SK-N-SH treated with all-trans-retinoic acid at 6 μM for 48 hours (cell line): ENCODE measurements around the gene SCRN1.

Experiments used
- ATAC-seq: fragments of 200-7000 bp; cut with Tn5 transposase; 3 replicates; pipeline ENCODE4 v1.9.1; 2020; ENCODE audit warnings: mild to moderate bottlenecking, moderate library complexity
- ARNTL ChIP-seq: fragments of 450-650 bp; formaldehyde crosslinking; IDR thresholded peaks from 2 replicates; pipeline ENCODE4 v1.5.0; 2020; ENCODE audit warnings: low read depth, mild to moderate bottlenecking, moderate library complexity, borderline replicate concordance
- BACH2 ChIP-seq: fragments of 250-450 bp; sonication (Bioruptor Pico); IDR thresholded peaks from 2 replicates; pipeline ENCODE4 v1.9.0; 2021; ENCODE audit warnings: mild to moderate bottlenecking, borderline replicate concordance
- CREB5 ChIP-seq: fragments of 250-450 bp; sonication (Bioruptor Pico); IDR thresholded peaks from 2 replicates; pipeline ENCODE4 v1.5.1; 2020; ENCODE audit warnings: low read depth, mild to moderate bottlenecking, moderate library complexity
- CSDC2 ChIP-seq: fragments of 250-450 bp; sonication (Bioruptor Pico); IDR thresholded peaks from 2 replicates; pipeline ENCODE4 v1.5.0; 2020; ENCODE audit warnings: mild to moderate bottlenecking, moderate library complexity
- ESRRG ChIP-seq: fragments of 250-450 bp; sonication (Bioruptor Pico); IDR thresholded peaks from 2 replicates; pipeline ENCODE4 v1.6.1; 2021; ENCODE audit warnings: mild to moderate bottlenecking
- OSR1 ChIP-seq: fragments of 250-450 bp; sonication (Bioruptor Pico); IDR thresholded peaks from 2 replicates; pipeline ENCODE4 v1.8.0; 2022; ENCODE audit warnings: moderate library complexity, mild to moderate bottlenecking, inconsistent platforms
- PATZ1 ChIP-seq: fragments of 250-450 bp; sonication (Bioruptor Pico); IDR thresholded peaks from 2 replicates; pipeline ENCODE4 v1.8.0; 2020; ENCODE audit warnings: mild to moderate bottlenecking, moderate library complexity, borderline replicate concordance
- PPARA ChIP-seq: fragments of 250-450 bp; sonication (Bioruptor Pico); IDR thresholded peaks from 2 replicates; pipeline ENCODE4 v1.5.0; 2020; ENCODE audit warnings: mild to moderate bottlenecking, borderline replicate concordance
- RARB ChIP-seq: fragments of 250-450 bp; sonication (Bioruptor Pico); IDR thresholded peaks from 2 replicates; pipeline ENCODE4 v1.8.0; 2021; ENCODE audit warnings: mild to moderate bottlenecking, moderate library complexity
- SNAI2 ChIP-seq: fragments of 250-450 bp; sonication (Bioruptor Pico); IDR thresholded peaks from 2 replicates; pipeline ENCODE4 v1.5.0; 2020; ENCODE audit warnings: mild to moderate bottlenecking, moderate library complexity
- TCF4 ChIP-seq: fragments of 250-450 bp; sonication (Bioruptor Pico); IDR thresholded peaks from 2 replicates; pipeline ENCODE4 v1.8.0; 2021; ENCODE audit warnings: mild to moderate bottlenecking, moderate library complexity, borderline replicate concordance
- TOX ChIP-seq: fragments of 250-450 bp; sonication (Bioruptor Pico); IDR thresholded peaks from 2 replicates; pipeline ENCODE4 v1.8.0; 2021; ENCODE audit warnings: mild to moderate bottlenecking, moderate library complexity, borderline replicate concordance
- ZC3H10 ChIP-seq: fragments of 250-450 bp; sonication (Bioruptor Pico); IDR thresholded peaks from 2 replicates; pipeline ENCODE4 v1.5.1; 2021; ENCODE audit warnings: mild to moderate bottlenecking, moderate library complexity
- ZFP3 ChIP-seq: fragments of 250-450 bp; sonication (Bioruptor Pico); IDR thresholded peaks from 2 replicates; pipeline ENCODE4 v1.5.0; 2020; ENCODE audit warnings: mild to moderate bottlenecking, moderate library complexity
- ZFP30 ChIP-seq: fragments of 450-650 bp; formaldehyde crosslinking; IDR thresholded peaks from 2 replicates; pipeline ENCODE4 v1.5.0; 2022; ENCODE audit warnings: mild to moderate bottlenecking, moderate library complexity
- ZNF565 ChIP-seq: fragments of 450-650 bp; formaldehyde crosslinking; conservative IDR thresholded peaks from 2 replicates; pipeline ENCODE4 v1.5.0; 2020; ENCODE audit warnings: low read depth, mild to moderate bottlenecking, moderate library complexity
- ZNF70 ChIP-seq: fragments of 450-650 bp; formaldehyde crosslinking; IDR thresholded peaks from 2 replicates; pipeline ENCODE4 v1.5.0; 2020; ENCODE audit warnings: mild to moderate bottlenecking, moderate library complexity
- ZNF8 ChIP-seq: fragments of 450-650 bp; formaldehyde crosslinking; IDR thresholded peaks from 2 replicates; pipeline ENCODE4 v1.5.0; 2020; ENCODE audit warnings: mild to moderate bottlenecking, moderate library complexity
- TF ChIP-seq, protein P1 (sequence below): fragments of 250-450 bp; sonication (Bioruptor Pico); IDR thresholded peaks from 2 replicates; pipeline ENCODE4 v1.8.0; 2021; ENCODE audit warnings: low read depth, mild to moderate bottlenecking, moderate library complexity, borderline replicate concordance
- TF ChIP-seq, protein P2 (sequence below): fragments of 250-450 bp; sonication (Bioruptor Pico); IDR thresholded peaks from 2 replicates; pipeline ENCODE4 v1.5.0; 2020; ENCODE audit warnings: mild to moderate bottlenecking, moderate library complexity
- TF ChIP-seq, protein P3 (sequence below): fragments of 250-450 bp; sonication (Bioruptor Pico); IDR thresholded peaks from 2 replicates; pipeline ENCODE4 v1.5.1; 2021; ENCODE audit warnings: mild to moderate bottlenecking, moderate library complexity

The SCRN1 gene

GRCh38 chr7:29926741-29927140 lies 62.9 kb downstream of the SCRN1 start:
- TF ChIP-seq CREB5 (CRISPR knock-in tag) (no peak), TOX (CRISPR knock-in tag) (no peak), ZNF565 (CRISPR knock-in tag) (no peak), SNAI2 (CRISPR knock-in tag) (no peak), ZNF70 (CRISPR knock-in tag) (no peak), PATZ1 (CRISPR knock-in tag) (no peak), ARNTL (CRISPR knock-in tag) (no peak), RARB (CRISPR knock-in tag) (no peak), OSR1 (no peak), ZFP30 (CRISPR knock-in tag) (no peak), TCF4 (CRISPR knock-in tag) (no peak), ZC3H10 (CRISPR knock-in tag) (no peak), BACH2 (no peak), CSDC2 (CRISPR knock-in tag) (no peak)
- TF ChIP-seq, protein P1, sequence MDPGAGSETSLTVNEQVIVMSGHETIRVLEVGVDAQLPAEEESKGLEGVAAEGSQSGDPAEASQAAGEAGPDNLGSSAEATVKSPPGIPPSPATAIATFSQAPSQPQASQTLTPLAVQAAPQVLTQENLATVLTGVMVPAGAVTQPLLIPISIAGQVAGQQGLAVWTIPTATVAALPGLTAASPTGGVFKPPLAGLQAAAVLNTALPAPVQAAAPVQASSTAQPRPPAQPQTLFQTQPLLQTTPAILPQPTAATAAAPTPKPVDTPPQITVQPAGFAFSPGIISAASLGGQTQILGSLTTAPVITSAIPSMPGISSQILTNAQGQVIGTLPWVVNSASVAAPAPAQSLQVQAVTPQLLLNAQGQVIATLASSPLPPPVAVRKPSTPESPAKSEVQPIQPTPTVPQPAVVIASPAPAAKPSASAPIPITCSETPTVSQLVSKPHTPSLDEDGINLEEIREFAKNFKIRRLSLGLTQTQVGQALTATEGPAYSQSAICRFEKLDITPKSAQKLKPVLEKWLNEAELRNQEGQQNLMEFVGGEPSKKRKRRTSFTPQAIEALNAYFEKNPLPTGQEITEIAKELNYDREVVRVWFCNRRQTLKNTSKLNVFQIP = no peak
- TF ChIP-seq, protein P2, sequence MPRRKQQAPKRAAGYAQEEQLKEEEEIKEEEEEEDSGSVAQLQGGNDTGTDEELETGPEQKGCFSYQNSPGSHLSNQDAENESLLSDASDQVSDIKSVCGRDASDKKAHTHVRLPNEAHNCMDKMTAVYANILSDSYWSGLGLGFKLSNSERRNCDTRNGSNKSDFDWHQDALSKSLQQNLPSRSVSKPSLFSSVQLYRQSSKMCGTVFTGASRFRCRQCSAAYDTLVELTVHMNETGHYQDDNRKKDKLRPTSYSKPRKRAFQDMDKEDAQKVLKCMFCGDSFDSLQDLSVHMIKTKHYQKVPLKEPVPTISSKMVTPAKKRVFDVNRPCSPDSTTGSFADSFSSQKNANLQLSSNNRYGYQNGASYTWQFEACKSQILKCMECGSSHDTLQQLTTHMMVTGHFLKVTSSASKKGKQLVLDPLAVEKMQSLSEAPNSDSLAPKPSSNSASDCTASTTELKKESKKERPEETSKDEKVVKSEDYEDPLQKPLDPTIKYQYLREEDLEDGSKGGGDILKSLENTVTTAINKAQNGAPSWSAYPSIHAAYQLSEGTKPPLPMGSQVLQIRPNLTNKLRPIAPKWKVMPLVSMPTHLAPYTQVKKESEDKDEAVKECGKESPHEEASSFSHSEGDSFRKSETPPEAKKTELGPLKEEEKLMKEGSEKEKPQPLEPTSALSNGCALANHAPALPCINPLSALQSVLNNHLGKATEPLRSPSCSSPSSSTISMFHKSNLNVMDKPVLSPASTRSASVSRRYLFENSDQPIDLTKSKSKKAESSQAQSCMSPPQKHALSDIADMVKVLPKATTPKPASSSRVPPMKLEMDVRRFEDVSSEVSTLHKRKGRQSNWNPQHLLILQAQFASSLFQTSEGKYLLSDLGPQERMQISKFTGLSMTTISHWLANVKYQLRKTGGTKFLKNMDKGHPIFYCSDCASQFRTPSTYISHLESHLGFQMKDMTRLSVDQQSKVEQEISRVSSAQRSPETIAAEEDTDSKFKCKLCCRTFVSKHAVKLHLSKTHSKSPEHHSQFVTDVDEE (CRISPR knock-in tag) = no peak
- TF ChIP-seq, protein P3, sequence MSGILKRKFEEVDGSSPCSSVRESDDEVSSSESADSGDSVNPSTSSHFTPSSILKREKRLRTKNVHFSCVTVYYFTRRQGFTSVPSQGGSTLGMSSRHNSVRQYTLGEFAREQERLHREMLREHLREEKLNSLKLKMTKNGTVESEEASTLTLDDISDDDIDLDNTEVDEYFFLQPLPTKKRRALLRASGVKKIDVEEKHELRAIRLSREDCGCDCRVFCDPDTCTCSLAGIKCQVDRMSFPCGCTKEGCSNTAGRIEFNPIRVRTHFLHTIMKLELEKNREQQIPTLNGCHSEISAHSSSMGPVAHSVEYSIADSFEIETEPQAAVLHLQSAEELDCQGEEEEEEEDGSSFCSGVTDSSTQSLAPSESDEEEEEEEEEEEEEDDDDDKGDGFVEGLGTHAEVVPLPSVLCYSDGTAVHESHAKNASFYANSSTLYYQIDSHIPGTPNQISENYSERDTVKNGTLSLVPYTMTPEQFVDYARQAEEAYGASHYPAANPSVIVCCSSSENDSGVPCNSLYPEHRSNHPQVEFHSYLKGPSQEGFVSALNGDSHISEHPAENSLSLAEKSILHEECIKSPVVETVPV (CRISPR knock-in tag) = no peak
- TF ChIP-seq, all 23 proteins: peak for 0

DNA sequence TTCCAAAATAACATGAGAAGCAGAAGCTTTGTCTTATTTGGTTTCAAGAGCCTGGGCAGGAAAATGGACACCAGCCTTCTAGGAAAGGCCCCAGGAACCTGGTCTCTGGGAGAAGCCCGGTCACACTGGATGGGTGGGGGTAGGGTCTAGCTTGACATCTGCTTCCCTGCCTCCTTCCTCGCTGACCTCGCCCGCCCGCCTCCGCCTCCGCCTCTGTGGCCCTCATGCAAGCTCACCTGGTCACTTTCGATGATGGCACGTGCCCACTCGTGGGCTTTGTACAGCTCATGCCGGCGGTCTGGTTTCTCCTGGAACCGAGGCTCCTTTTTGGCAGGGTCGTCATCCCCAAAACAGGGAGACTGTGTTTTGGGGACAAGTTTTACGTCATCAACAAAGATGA lies 63.4 kb downstream of the SCRN1 start:
- ATAC-seq = no peak
- TF ChIP-seq PPARA (no peak), RARB (CRISPR knock-in tag) (no peak), ZFP3 (CRISPR knock-in tag) (no peak), ZNF8 (CRISPR knock-in tag) (no peak)

More at GRCh38 chr7:29926741-29927140, 62.9 kb downstream of the SCRN1 start:
- ATAC-seq = no peak

DNA sequence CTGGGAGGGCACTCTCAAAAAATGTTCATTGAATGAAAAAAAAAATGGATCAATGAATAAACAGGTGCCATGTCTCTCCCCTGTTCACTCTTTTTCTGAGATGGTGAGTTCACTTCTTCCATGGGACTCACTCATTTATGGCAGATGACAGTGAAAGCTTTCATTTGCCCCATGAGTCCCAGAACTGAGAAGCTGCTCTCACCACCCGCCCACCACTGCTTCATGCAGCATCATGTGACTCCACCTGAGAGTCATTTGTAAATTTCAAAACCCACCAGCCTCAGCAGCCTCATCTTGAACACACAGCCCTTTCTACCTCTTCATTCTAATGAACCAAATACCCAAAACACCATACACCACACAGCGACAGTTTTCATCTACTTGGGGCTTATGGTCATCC lies 64.9 kb downstream of the SCRN1 start:
- no peak for TF ChIP-seq PATZ1 (CRISPR knock-in tag)
- no peak for TF ChIP-seq ESRRG
- ATAC-seq = no peak
